ENCODE data around the gene CLDN24.
A peak's percentile ranks its signal among the peaks of the same experiment; 100 is the strongest.

Gene CLDN24

DNA sequence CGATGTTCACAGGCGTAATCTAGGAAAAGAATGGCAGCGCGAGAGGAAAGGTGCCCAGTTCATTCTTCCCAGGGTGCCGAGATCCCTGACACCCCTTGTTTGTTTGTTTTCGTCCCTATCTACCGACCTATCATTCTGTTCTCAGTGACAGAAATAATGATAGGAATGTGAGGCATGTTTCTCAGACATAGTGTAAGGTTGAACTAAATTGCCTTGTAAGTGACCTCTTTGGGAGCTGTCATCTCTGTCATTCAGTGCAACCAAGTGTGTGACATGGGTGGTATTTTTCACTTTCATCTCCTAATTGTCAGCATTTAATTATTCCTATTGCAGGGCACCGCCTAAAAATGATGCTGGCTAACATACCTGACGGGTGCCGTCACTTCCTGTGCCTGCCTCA lies 26.5 kb downstream of the CLDN24 start:
- WGBS = 78% methylated on average over 7 of the region's 10 CpGs
- Histone ChIP-seq H2BK12ac (ENCODE audit: low read length in 2 of 2) (no peak overlapping the region), H3K4ac (ENCODE audit: low read depth in 1 of 2, low read length in 2 of 2) (no peak overlapping the region), H4K8ac (ENCODE audit: low read length) (no peak overlapping the region), H3K27ac (ENCODE audit: low read length, poor library complexity, severe bottlenecking) (no peak overlapping the region), H3K27me3 (ENCODE audit: control insufficient read depth in 1 of 2, insufficient read depth in 1 of 2, low read length in 2 of 2) (no peaks in the 10 kb centered on the region), H4K91ac (ENCODE audit: low read length) (no peak overlapping the region), H3K18ac (ENCODE audit: low read depth in 1 of 2, low read length in 2 of 2) (no peak overlapping the region), H3K4me2 (ENCODE audit: low read length, poor library complexity, severe bottlenecking) (no peak overlapping the region), H2BK5ac (ENCODE audit: low read depth, low read length, poor library complexity, severe bottlenecking) (no peak overlapping the region), H3K9ac (ENCODE audit: low read length) (no peak overlapping the region), H3K23ac (ENCODE audit: low read length in 2 of 2) (no peak overlapping the region), H3K9me3 (ENCODE audit: control insufficient read depth, low read length) (no peaks in the 10 kb centered on the region), H2AFZ (ENCODE audit: low read depth, low read length) (no peak overlapping the region), H2AK5ac (ENCODE audit: low read length, severe bottlenecking) (no peak overlapping the region), H2BK120ac (ENCODE audit: low read depth, low read length) (no peak overlapping the region), H3K36me3 (ENCODE audit: control insufficient read depth in 1 of 2, insufficient read depth in 2 of 2, low read depth in 1 of 2, low read length in 2 of 2) (peaks cover 23 to 40% of the 10 kb centered on the region in 2 experiments), H2BK15ac (ENCODE audit: low read depth, poor library complexity, severe bottlenecking) (peak overlapping the region; percentile 49), H3K14ac (ENCODE audit: low read length in 2 of 2) (no peak overlapping the region), H3K4me3 (ENCODE audit: insufficient read depth in 1 of 2, low read depth in 1 of 2, low read length in 2 of 2) (no peak overlapping the region), H3K4me1 (ENCODE audit: control insufficient read depth, insufficient read depth, low read depth, low read length) (no peaks in the 10 kb centered on the region), H3K79me1 (replicated peaks; ENCODE audit: low read length, poor library complexity, severe bottlenecking) (peaks cover 12% of the 10 kb centered on the region)
- DNase-seq = no peak

DNA sequence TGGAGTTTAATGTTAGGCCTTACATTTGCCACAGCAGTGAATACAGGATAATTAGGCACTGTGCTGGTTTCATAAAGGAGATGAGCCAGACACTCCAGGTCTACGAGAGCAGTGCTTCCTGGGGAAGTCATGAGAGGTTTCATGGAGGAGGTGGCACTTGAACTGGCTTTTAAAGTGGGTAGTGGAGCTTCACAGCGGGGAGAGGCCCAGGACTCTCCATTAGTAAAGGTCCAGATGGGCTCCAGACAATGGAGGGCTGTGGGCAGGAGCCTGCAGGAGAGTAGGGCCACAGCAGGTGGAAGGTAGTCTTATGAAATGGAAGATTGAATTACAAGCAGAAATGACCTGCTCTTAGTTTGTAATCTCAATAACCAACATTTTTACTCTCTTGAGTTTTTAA lies 31.2 kb downstream of the CLDN24 start:
- Histone ChIP-seq H3K9ac (ENCODE audit: low read length) (no peak overlapping the region), H3K27me3 (ENCODE audit: control insufficient read depth in 1 of 2, insufficient read depth in 1 of 2, low read length in 2 of 2) (no peaks in the 10 kb centered on the region), H3K4me1 (ENCODE audit: control insufficient read depth, insufficient read depth, low read depth, low read length) (peaks cover 13% of the 10 kb centered on the region), H3K79me1 (replicated peaks; ENCODE audit: low read length, poor library complexity, severe bottlenecking) (peaks cover 14% of the 10 kb centered on the region), H2BK5ac (ENCODE audit: low read depth, low read length, poor library complexity, severe bottlenecking) (no peak overlapping the region), H2BK120ac (ENCODE audit: low read depth, low read length) (no peak overlapping the region), H3K27ac (ENCODE audit: low read length, poor library complexity, severe bottlenecking) (no peak overlapping the region), H2AK5ac (ENCODE audit: low read length, severe bottlenecking) (no peak overlapping the region), H4K8ac (ENCODE audit: low read length) (no peak overlapping the region), H3K4me2 (ENCODE audit: low read length, poor library complexity, severe bottlenecking) (no peak overlapping the region), H3K36me3 (ENCODE audit: control insufficient read depth in 1 of 2, insufficient read depth in 2 of 2, low read depth in 1 of 2, low read length in 2 of 2) (peaks cover 28 to 69% of the 10 kb centered on the region in 2 experiments), H3K14ac (ENCODE audit: low read length in 2 of 2) (no peak overlapping the region), H3K18ac (ENCODE audit: low read depth in 1 of 2, low read length in 2 of 2) (no peak overlapping the region), H3K4ac (ENCODE audit: low read depth in 1 of 2, low read length in 2 of 2) (no peak overlapping the region), H3K9me3 (ENCODE audit: control insufficient read depth, low read length) (no peaks in the 10 kb centered on the region), H3K4me3 (ENCODE audit: insufficient read depth in 1 of 2, low read depth in 1 of 2, low read length in 2 of 2) (no peak overlapping the region), H2BK15ac (ENCODE audit: low read depth, poor library complexity, severe bottlenecking) (no peak overlapping the region), H4K91ac (ENCODE audit: low read length) (peak overlapping the region; percentile 9), H2BK12ac (ENCODE audit: low read length in 2 of 2) (no peak overlapping the region), H2AFZ (ENCODE audit: low read depth, low read length) (no peak overlapping the region), H3K23ac (ENCODE audit: low read length in 2 of 2) (no peak overlapping the region)
- WGBS = 89% methylated on average over 2 of the region's 2 CpGs
- DNase-seq = no peak

DNA sequence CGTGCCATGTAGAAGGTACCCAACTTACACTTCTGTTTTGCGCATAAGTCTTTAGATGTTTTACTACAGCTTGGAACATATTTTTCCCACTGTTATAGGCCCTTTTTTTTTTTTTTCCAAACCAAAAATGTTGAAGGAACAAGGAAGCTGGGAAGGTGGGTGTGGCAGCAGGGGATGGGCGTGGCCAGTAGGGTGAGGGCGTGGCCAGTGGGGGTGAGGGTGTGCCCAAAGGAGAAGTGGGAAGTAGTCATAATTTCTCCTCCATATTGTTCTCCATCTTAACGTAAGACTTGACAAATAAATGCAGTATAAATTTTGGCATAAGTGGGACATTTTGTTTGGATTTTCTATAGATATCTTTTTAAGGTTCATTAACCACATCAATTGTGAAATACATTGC lies 32.5 kb downstream of the CLDN24 start:
- H4K8ac ChIP-seq (ENCODE audit: low read length) = no peak overlapping the region
- H2BK120ac ChIP-seq (ENCODE audit: low read depth, low read length) = no peak overlapping the region
- no peak overlapping the region for H2BK15ac ChIP-seq (ENCODE audit: low read depth, poor library complexity, severe bottlenecking)
- no peak overlapping the region for H3K4ac ChIP-seq (ENCODE audit: low read depth in 1 of 2, low read length in 2 of 2)
- H3K18ac ChIP-seq (ENCODE audit: low read depth in 1 of 2, low read length in 2 of 2) = no peak overlapping the region
- H3K4me2 ChIP-seq (ENCODE audit: low read length, poor library complexity, severe bottlenecking) = no peak overlapping the region
- H3K4me3 ChIP-seq (ENCODE audit: insufficient read depth in 1 of 2, low read depth in 1 of 2, low read length in 2 of 2) = no peak overlapping the region
- H3K27me3 ChIP-seq (ENCODE audit: control insufficient read depth in 1 of 2, insufficient read depth in 1 of 2, low read length in 2 of 2) = no peaks in the 10 kb centered on the region
- H3K4me1 ChIP-seq (ENCODE audit: control insufficient read depth, insufficient read depth, low read depth, low read length) = peaks cover 19% of the 10 kb centered on the region
- H3K14ac ChIP-seq (ENCODE audit: low read length in 2 of 2) = no peak overlapping the region
- no peak overlapping the region for H3K23ac ChIP-seq (ENCODE audit: low read length in 2 of 2)
- H2AFZ ChIP-seq (ENCODE audit: low read depth, low read length) = no peak overlapping the region
- no peak for DNase-seq
- peaks cover 25 to 66% of the 10 kb centered on the region in 2 experiments for H3K36me3 ChIP-seq (ENCODE audit: control insufficient read depth in 1 of 2, insufficient read depth in 2 of 2, low read depth in 1 of 2, low read length in 2 of 2)
- WGBS = 100% methylated on average over 3 of the region's 5 CpGs
- H3K27ac ChIP-seq (ENCODE audit: low read length, poor library complexity, severe bottlenecking) = no peak overlapping the region
- H3K9me3 ChIP-seq (ENCODE audit: control insufficient read depth, low read length) = no peaks in the 10 kb centered on the region
- H3K79me1 ChIP-seq (replicated peaks; ENCODE audit: low read length, poor library complexity, severe bottlenecking) = peaks cover 15% of the 10 kb centered on the region
- no peak overlapping the region for H2BK12ac ChIP-seq (ENCODE audit: low read length in 2 of 2)
- H2BK5ac ChIP-seq (ENCODE audit: low read depth, low read length, poor library complexity, severe bottlenecking) = no peak overlapping the region
- no peak overlapping the region for H2AK5ac ChIP-seq (ENCODE audit: low read length, severe bottlenecking)
- H4K91ac ChIP-seq (ENCODE audit: low read length) = no peak overlapping the region
- H3K9ac ChIP-seq (ENCODE audit: low read length) = no peak overlapping the region

DNA sequence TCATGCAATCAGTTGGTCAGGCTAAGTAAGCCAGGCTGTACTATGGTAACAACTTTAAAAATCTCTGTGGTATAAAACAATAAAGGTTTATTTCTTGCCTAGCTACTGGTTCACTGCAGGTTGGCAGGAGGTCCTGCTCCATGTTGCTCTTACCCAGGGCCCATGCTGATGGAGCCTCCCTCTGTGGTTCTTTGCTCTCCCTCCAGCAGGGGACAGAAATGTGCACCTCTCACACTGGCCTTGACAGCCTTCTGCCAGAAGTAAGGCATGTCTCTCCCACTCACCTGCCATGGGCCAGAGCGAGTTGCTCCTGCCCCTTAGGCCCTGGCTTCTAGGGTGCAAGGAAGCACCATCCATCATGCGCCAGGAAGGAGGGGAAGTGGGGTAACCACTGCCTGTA lies 33.3 kb downstream of the CLDN24 start:
- H3K14ac ChIP-seq (ENCODE audit: low read length in 2 of 2) = no peak overlapping the region
- peaks cover 29 to 69% of the 10 kb centered on the region in 2 experiments for H3K36me3 ChIP-seq (ENCODE audit: control insufficient read depth in 1 of 2, insufficient read depth in 2 of 2, low read depth in 1 of 2, low read length in 2 of 2)
- H3K27me3 ChIP-seq (ENCODE audit: control insufficient read depth in 1 of 2, insufficient read depth in 1 of 2, low read length in 2 of 2) = no peaks in the 10 kb centered on the region
- peaks cover 15% of the 10 kb centered on the region for H3K79me1 ChIP-seq (replicated peaks; ENCODE audit: low read length, poor library complexity, severe bottlenecking)
- H2AK5ac ChIP-seq (ENCODE audit: low read length, severe bottlenecking) = peak overlapping the region; percentile 3
- no peak for DNase-seq
- no peak overlapping the region for H4K91ac ChIP-seq (ENCODE audit: low read length)
- H3K23ac ChIP-seq (ENCODE audit: low read length in 2 of 2) = no peak overlapping the region
- no peak overlapping the region for H3K27ac ChIP-seq (ENCODE audit: low read length, poor library complexity, severe bottlenecking)
- H3K9me3 ChIP-seq (ENCODE audit: control insufficient read depth, low read length) = no peaks in the 10 kb centered on the region
- H2BK120ac ChIP-seq (ENCODE audit: low read depth, low read length) = no peak overlapping the region
- peaks cover 22% of the 10 kb centered on the region for H3K4me1 ChIP-seq (ENCODE audit: control insufficient read depth, insufficient read depth, low read depth, low read length)
- WGBS = 95% methylated on average over 2 of the region's 2 CpGs
- H2AFZ ChIP-seq (ENCODE audit: low read depth, low read length) = no peak overlapping the region
- H2BK5ac ChIP-seq (ENCODE audit: low read depth, low read length, poor library complexity, severe bottlenecking) = no peak overlapping the region
- H3K9ac ChIP-seq (ENCODE audit: low read length) = no peak overlapping the region
- H2BK15ac ChIP-seq (ENCODE audit: low read depth, poor library complexity, severe bottlenecking) = no peak overlapping the region
- H2BK12ac ChIP-seq (ENCODE audit: low read length in 2 of 2) = no peak overlapping the region
- H4K8ac ChIP-seq (ENCODE audit: low read length) = no peak overlapping the region
- no peak overlapping the region for H3K4me2 ChIP-seq (ENCODE audit: low read length, poor library complexity, severe bottlenecking)
- no peak overlapping the region for H3K4ac ChIP-seq (ENCODE audit: low read depth in 1 of 2, low read length in 2 of 2)
- no peak overlapping the region for H3K18ac ChIP-seq (ENCODE audit: low read depth in 1 of 2, low read length in 2 of 2)
- H3K4me3 ChIP-seq (ENCODE audit: insufficient read depth in 1 of 2, low read depth in 1 of 2, low read length in 2 of 2) = no peak overlapping the region
